Liver (tissue), 5 donors: Measurements from ENCODE around the gene RPL21. TPM values are rescaled to one million over a fixed set of nuclear protein-coding genes. Genes with fewer than 3 reads are reported as not detected.

Experiments
- polyA plus RNA-seq, 2 donors: library from polyadenylated mRNA; stranded (reverse) in 1 of 2; unstranded in 1 of 2; fragments of 200-250 nt in 1 of 2; fragments of >200 nt in 1 of 2; fragmentation: Nextera tagmentation in 1 of 2; extraction: Ambion mirVana in 1 of 2; gene quantifications; one replicate each; pipeline versions ENCODE4 v1.2.1 to v1.2.3, GENCODE V29; 2013 to 2015
- small RNA-seq: library from RNA; depleted of rRNA; stranded (forward); fragments of <200 nt; gene quantifications from one replicate; pipeline ENCODE3, GENCODE V24; 2014
- total RNA-seq, 2 donors: library from RNA; depleted of rRNA; stranded (reverse); fragments of >200 nt; gene quantifications; one replicate each; pipeline ENCODE4 v1.2.3, GENCODE V29; 2014
- donor health status: healthy.
- donor health status: healthy.
- donor health status: healthy.

Gene RPL21
- total and polyA plus RNA-seq, 4 donors, result 206 to 648 (median 442) TPM

Small RNAs within 50 kb of the gene (small RNA-seq; reads per million reads assigned to genes)
- gene SNORA27 (not detected), gene SNORD102 (not detected)

Other genes starting within 250 kb of the RPL21 start
- 10 to 100 TPM; 17.2 to 43.7 TPM for gene USP12, start 79.7 kb upstream of the RPL21 start, total RNA-seq
- gene USP12, start 79.7 kb upstream of the RPL21 start, polyA plus RNA-seq, result 1 to 10 TPM; 5.7 to 6.6 TPM
- gene RASL11A, start 19.3 kb downstream of the RPL21 start, total RNA-seq, result 1 to 10 TPM; 2.7 to 5.3 TPM
- gene RASL11A, start 19.3 kb downstream of the RPL21 start, polyA plus RNA-seq, result 1 to 10 TPM; 2.5 to 5.6 TPM
- gene GTF3A, start 173.1 kb downstream of the RPL21 start, total RNA-seq, result 10 to 100 TPM; 66.4 to 83.6 TPM
- gene GTF3A, start 173.1 kb downstream of the RPL21 start, polyA plus RNA-seq, result 100 to 1,000 TPM; 110 to 144 TPM
- 10 to 100 TPM; 28.0 to 31.0 TPM for gene MTIF3, start 199.0 kb downstream of the RPL21 start, total RNA-seq
- 10 to 100 TPM; 34.5 to 62.1 TPM for gene MTIF3, start 199.0 kb downstream of the RPL21 start, polyA plus RNA-seq